CD4-positive, CD25-positive, alpha-beta regulatory T cell (primary cell): ENCODE measurements around the gene FMN2. TPM values are rescaled to one million over a fixed set of nuclear protein-coding genes. Genes with fewer than 3 reads are reported as not detected.
A peak's percentile ranks its signal among the peaks of the same experiment; 100 is the strongest.

ENCODE experiments used
- ATAC-seq, 2 donors: fragments of 150-1000 bp; cut with Tn5 transposase; one replicate each; pipeline ENCODE4 v1.10.0; 2021; ENCODE audit warnings: low read depth in 2 of 2, moderate number of reproducible peaks in 2 of 2, moderate library complexity in 1 of 2
- DNase-seq, 3 donors: peaks; one replicate each; pipeline versions ENCODE4 v3.0.0 to v3.0.0-alpha.2; 2012 to 2022; ENCODE audit warnings: mixed read lengths in 1 of 3
- H3K27ac ChIP-seq: one replicate; pipeline ENCODE4 v1.7.0; 2013; ENCODE audit warnings: mild to moderate bottlenecking, low read length; ENCODE audit not compliant: insufficient read depth, poor library complexity, severe bottlenecking
- H3K27me3 ChIP-seq: one replicate; pipeline ENCODE4 v1.7.0; 2013; ENCODE audit warnings: low read length; ENCODE audit not compliant: control insufficient read depth, insufficient read depth
- H3K36me3 ChIP-seq: one replicate; pipeline ENCODE4 v1.7.0; 2013; ENCODE audit warnings: mild to moderate bottlenecking, low read length, moderate library complexity; ENCODE audit not compliant: control insufficient read depth, insufficient read depth
- H3K4me1 ChIP-seq: 2 replicates; pipeline ENCODE4 v1.7.0; 2013; ENCODE audit warnings: mild to moderate bottlenecking, low read length; ENCODE audit not compliant: insufficient read depth, control insufficient read depth, poor library complexity, severe bottlenecking
- H3K4me3 ChIP-seq: one replicate; pipeline ENCODE4 v1.7.0; 2013; ENCODE audit warnings: low read depth, mild to moderate bottlenecking, low read length, moderate library complexity
- H3K9me3 ChIP-seq, 2 experiments: 1 replicate in 1 of 2; 2 replicates in 1 of 2; pipeline ENCODE4 v1.7.0; 2013; ENCODE audit warnings: low read length in 2 of 2, mild to moderate bottlenecking in 1 of 2, moderate library complexity in 1 of 2; ENCODE audit not compliant: control insufficient read depth in 2 of 2
- H3K27ac Mint-ChIP-seq, 3 donors: one replicate each; pipeline ENCODE4 v1.8.0; 2020 to 2022; ENCODE audit warnings: mild to moderate bottlenecking in 3 of 3, mixed read lengths in 3 of 3, moderate library complexity in 2 of 3
- H3K27me3 Mint-ChIP-seq: one replicate; pipeline ENCODE4 v1.8.0; 2022; ENCODE audit warnings: mild to moderate bottlenecking, mixed read lengths
- H3K36me3 Mint-ChIP-seq: one replicate; pipeline ENCODE4 v1.8.0; 2020; ENCODE audit warnings: mixed read lengths
- H3K4me1 Mint-ChIP-seq, 4 donors: one replicate each; pipeline ENCODE4 v1.8.0; 2020 to 2022; ENCODE audit warnings: mixed read lengths in 4 of 4, mild to moderate bottlenecking in 1 of 4
- H3K4me3 Mint-ChIP-seq, 4 donors: one replicate each; pipeline ENCODE4 v1.8.0; 2020 to 2022; ENCODE audit warnings: mild to moderate bottlenecking in 4 of 4, mixed read lengths in 4 of 4, moderate library complexity in 3 of 4
- H3K9me3 Mint-ChIP-seq, 7 donors: one replicate each; pipeline ENCODE4 v1.8.0; 2020 to 2022; ENCODE audit warnings: mixed read lengths in 7 of 7, mild to moderate bottlenecking in 3 of 7, moderate library complexity in 2 of 7
- polyA plus RNA-seq, 4 donors: library from polyadenylated mRNA; unstranded; fragments of 300-500 nt; fragmentation: Illumina TruSeq; gene quantifications; one replicate each; pipeline ENCODE4 v1.2.3, GENCODE V29; 2021
- total RNA-seq: library from RNA; stranded (reverse); gene quantifications from one replicate; pipeline ENCODE4 v1.2.3, GENCODE V29; 2022

FMN2 gene
- total and polyA plus RNA-seq, 5 donors from 2014 or later = not detected

DNA sequence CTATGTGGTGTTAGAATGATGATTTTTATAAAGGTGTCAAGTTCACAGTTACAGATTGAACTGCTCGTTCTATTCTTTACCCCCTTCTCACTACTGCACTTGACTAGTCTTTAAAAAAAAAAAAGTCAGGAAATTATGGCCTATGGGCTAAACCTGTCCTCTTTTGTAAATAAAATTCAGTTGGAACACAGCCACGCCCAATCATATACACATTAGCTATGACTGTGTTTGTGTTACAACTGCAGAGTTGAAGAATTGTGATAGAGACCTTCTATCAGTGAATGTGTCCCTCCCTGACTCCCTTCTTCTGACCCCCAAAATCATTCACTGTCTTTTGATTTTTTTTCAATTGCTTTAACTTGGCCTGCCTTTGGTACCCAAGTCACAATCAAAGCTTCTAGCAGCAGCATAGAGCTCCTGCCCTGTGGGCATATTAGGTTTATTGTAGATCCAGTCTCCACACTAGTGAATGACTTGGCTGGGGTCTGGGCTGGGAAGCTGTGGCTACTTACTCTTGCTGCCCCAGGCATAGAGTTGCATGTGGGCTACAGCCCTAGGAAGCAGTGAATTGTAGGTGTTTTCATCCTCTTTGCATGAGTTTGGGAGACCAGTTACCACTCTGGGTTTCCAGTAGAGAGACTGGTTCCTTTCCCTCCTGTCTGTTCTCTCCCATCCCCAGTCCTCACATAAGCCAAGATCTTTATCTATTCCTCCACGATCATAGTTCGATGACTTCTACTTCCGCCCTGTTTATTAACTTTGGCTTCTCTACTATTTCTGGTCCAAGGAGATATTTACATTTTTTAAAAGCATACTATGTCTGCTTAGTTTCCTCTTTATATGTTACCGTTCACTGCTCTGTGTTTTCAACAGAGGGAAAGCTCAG, 249.9 kb downstream of the FMN2 start:
- DNase-seq = no peak
- Mint-ChIP-seq H3K36me3 (no peaks in the 10 kb centered on the region), H3K4me3 (peak overlapping the region in 1 of 4 donors; percentile 16), H3K9me3 (peaks cover 0 to 19% (median 4%) of the 10 kb centered on the region in 7 donors), H3K27me3 (no peaks in the 10 kb centered on the region), H3K27ac (no peak overlapping the region), H3K4me1 (no peaks in the 10 kb centered on the region)
- no peaks in the 10 kb centered on the region for H3K27me3 ChIP-seq
- no peaks in the 10 kb centered on the region for H3K9me3 ChIP-seq
- H3K4me3 ChIP-seq = no peak overlapping the region
- no peaks in the 10 kb centered on the region for H3K36me3 ChIP-seq
- no peak for ATAC-seq
- no peak overlapping the region for H3K27ac ChIP-seq
- H3K4me1 ChIP-seq = no peaks in the 10 kb centered on the region

DNA sequence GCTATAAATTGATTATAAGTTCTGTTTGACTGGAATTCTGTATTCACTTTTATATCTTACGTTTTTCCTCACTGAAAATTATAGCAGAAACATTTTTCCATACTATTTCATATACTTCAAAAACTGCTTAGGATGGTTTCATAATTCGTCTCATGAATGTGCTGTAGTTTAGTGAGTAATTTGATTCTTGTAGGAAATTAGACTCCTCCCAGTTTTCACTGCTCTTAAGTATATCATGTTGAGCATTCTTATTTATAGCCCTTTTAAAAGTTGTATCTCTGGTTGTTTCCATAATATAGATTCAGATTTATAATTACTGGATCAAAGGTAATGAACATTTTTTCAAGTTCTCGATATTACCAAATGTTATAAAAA, 250.6 kb downstream of the FMN2 start:
- H3K4me1 Mint-ChIP-seq = no peaks in the 10 kb centered on the region
- ATAC-seq = no peak
- H3K27me3 ChIP-seq = no peaks in the 10 kb centered on the region
- no peaks in the 10 kb centered on the region for H3K36me3 ChIP-seq
- H3K36me3 Mint-ChIP-seq = no peaks in the 10 kb centered on the region
- no peak overlapping the region for H3K27ac Mint-ChIP-seq
- no peak for DNase-seq
- no peaks in the 10 kb centered on the region for H3K4me1 ChIP-seq
- no peak overlapping the region for H3K27ac ChIP-seq
- H3K9me3 Mint-ChIP-seq = peaks cover 0 to 18% (median 4%) of the 10 kb centered on the region in 7 donors
- H3K27me3 Mint-ChIP-seq = no peaks in the 10 kb centered on the region
- no peak overlapping the region for H3K4me3 Mint-ChIP-seq
- H3K9me3 ChIP-seq = no peaks in the 10 kb centered on the region
- H3K4me3 ChIP-seq = no peak overlapping the region

DNA sequence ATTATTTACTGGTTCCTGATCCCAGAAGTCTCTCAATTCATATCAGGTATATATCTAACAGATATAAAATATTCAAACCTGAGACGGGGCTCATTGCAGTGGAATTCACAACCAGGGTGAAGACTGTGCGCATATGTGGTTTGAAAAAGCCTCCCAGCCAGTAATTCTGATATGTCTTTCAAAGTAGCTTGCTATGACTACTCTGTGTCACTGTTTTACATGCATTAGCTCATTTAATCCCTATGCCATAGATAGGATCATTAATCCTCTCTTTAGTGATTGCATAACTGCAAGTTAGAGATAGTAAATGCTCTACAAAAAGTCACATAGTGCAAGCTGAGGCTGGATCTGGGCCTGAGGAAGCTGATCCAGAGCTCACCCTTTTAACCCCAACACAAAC, 251.4 kb downstream of the FMN2 start:
- H3K27me3 ChIP-seq = no peaks in the 10 kb centered on the region
- DNase-seq (no peak), ATAC-seq (no peak)
- H3K4me1 ChIP-seq = no peaks in the 10 kb centered on the region
- no peaks in the 10 kb centered on the region for H3K27me3 Mint-ChIP-seq
- no peaks in the 10 kb centered on the region for H3K36me3 ChIP-seq
- H3K4me1 Mint-ChIP-seq = no peaks in the 10 kb centered on the region
- H3K9me3 ChIP-seq = no peaks in the 10 kb centered on the region
- H3K27ac ChIP-seq = no peak overlapping the region
- H3K4me3 ChIP-seq = no peak overlapping the region
- peaks cover 2 to 18% (median 6%) of the 10 kb centered on the region in 7 donors for H3K9me3 Mint-ChIP-seq
- no peak overlapping the region for H3K27ac Mint-ChIP-seq
- H3K4me3 Mint-ChIP-seq = no peak overlapping the region
- no peaks in the 10 kb centered on the region for H3K36me3 Mint-ChIP-seq

DNA sequence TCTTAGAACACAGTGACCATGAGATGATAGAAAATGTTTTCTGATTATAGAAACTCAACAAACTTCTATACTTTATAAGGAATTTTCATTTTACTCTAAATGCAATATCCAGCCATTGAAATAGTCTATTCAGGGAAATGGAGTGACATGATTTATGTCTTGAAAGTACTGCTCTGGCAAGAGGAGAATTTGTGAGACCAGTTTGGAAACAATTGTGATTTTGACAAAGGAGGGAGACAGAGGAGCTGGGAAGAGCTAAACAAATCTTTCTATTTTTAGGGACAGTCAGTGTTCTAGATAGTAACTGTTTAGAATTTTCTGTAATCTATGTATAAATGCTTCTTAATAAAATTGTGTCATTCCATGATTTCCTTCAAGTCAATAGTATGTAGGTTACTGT, 252.3 kb downstream of the FMN2 start:
- ATAC-seq (no peak), DNase-seq (no peak)
- Mint-ChIP-seq H3K4me3 (no peak overlapping the region), H3K27ac (no peak overlapping the region), H3K36me3 (no peaks in the 10 kb centered on the region), H3K4me1 (no peaks in the 10 kb centered on the region), H3K9me3 (peaks cover 2 to 18% (median 6%) of the 10 kb centered on the region in 7 donors), H3K27me3 (no peaks in the 10 kb centered on the region)
- Histone ChIP-seq H3K36me3 (no peaks in the 10 kb centered on the region), H3K4me3 (no peak overlapping the region), H3K27ac (no peak overlapping the region), H3K4me1 (no peaks in the 10 kb centered on the region), H3K9me3 (no peaks in the 10 kb centered on the region), H3K27me3 (no peaks in the 10 kb centered on the region)

DNA sequence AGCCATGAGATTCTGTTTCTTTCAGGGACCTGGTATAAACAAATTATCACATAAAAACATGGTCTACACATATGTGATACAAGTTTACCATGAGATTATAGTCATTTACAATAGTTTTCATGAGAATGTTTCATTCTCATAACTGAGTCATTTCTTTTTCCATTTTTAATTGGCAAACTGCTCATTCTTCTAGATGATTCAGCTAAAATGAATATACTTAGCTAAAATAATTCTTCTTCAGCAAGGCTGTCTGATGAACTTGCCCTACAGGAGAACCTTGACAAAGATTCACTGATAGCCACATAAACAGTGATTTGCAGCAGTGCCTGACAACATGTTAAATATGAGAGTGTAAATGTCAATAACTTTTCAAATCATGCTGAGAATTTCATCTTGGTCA, 253.2 kb downstream of the FMN2 start:
- DNase-seq (no peak), ATAC-seq (no peak)
- Mint-ChIP-seq H3K9me3 (peaks cover 2 to 18% (median 6%) of the 10 kb centered on the region in 7 donors), H3K27ac (no peak overlapping the region), H3K4me3 (no peak overlapping the region), H3K36me3 (no peaks in the 10 kb centered on the region), H3K4me1 (no peaks in the 10 kb centered on the region), H3K27me3 (no peaks in the 10 kb centered on the region)
- Histone ChIP-seq H3K4me1 (no peaks in the 10 kb centered on the region), H3K27me3 (no peaks in the 10 kb centered on the region), H3K4me3 (no peak overlapping the region), H3K27ac (no peak overlapping the region), H3K9me3 (no peaks in the 10 kb centered on the region), H3K36me3 (no peaks in the 10 kb centered on the region)

DNA sequence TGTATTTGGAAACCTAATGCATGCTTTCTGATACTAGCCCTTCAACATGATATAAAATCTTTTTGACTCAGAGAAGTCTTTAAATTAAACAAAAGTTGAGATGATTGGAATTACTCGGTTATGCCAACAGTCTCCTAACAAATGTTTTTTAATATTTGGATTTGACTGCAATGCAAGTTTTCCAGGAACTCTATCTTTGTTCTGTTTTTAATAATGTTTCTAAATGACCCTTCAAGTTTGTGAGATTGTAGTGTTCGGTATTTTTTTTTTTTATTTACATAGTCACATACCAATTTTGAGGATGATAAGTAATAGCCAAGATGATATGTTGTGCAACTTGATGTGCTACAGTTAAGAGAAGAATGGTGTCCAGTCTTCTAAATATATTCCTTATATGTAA, 258.0 kb downstream of the FMN2 start:
- no peaks in the 10 kb centered on the region for H3K36me3 Mint-ChIP-seq
- peaks cover 0 to 24% (median 8%) of the 10 kb centered on the region in 7 donors for H3K9me3 Mint-ChIP-seq
- Histone ChIP-seq H3K4me1 (no peaks in the 10 kb centered on the region), H3K9me3 (peaks cover 0 to 3% of the 10 kb centered on the region in 2 experiments), H3K27ac (no peak overlapping the region), H3K36me3 (no peaks in the 10 kb centered on the region), H3K27me3 (no peaks in the 10 kb centered on the region), H3K4me3 (no peak overlapping the region)
- no peak overlapping the region for H3K27ac Mint-ChIP-seq
- no peaks in the 10 kb centered on the region for H3K27me3 Mint-ChIP-seq
- no peak for ATAC-seq
- DNase-seq = no peak
- no peak overlapping the region for H3K4me3 Mint-ChIP-seq
- H3K4me1 Mint-ChIP-seq = no peaks in the 10 kb centered on the region

DNA sequence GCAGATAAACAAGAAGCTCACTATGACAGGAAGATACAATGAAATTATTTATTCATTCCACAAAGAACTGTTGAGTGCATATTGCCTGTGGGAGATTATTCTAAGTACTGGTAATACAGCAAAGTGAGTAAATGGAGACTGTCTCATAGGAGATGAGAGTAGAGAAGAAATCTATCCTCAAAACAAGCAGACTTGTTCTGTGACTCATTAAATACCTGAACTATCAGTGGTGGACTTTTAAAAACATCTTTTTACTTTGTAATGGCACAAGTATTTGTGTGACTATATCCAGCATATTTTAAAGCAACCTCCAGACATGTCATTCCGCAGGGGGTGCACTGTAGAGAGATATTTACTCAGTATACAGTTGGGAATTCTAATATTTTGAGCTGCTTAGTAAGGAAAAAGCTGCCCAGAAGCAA, 259.2 kb downstream of the FMN2 start:
- DNase-seq (no peak), ATAC-seq (no peak)
- H3K27me3 Mint-ChIP-seq = no peaks in the 10 kb centered on the region
- H3K4me3 Mint-ChIP-seq = no peak overlapping the region
- H3K27ac Mint-ChIP-seq = no peak overlapping the region
- H3K36me3 ChIP-seq = no peaks in the 10 kb centered on the region
- no peaks in the 10 kb centered on the region for H3K4me1 Mint-ChIP-seq
- peaks cover 0 to 3% of the 10 kb centered on the region in 2 experiments for H3K9me3 ChIP-seq
- H3K4me1 ChIP-seq = no peaks in the 10 kb centered on the region
- H3K27me3 ChIP-seq = no peaks in the 10 kb centered on the region
- no peak overlapping the region for H3K4me3 ChIP-seq
- H3K27ac ChIP-seq = no peak overlapping the region
- H3K9me3 Mint-ChIP-seq = peaks cover 0 to 27% (median 8%) of the 10 kb centered on the region in 7 donors
- H3K36me3 Mint-ChIP-seq = no peaks in the 10 kb centered on the region

DNA sequence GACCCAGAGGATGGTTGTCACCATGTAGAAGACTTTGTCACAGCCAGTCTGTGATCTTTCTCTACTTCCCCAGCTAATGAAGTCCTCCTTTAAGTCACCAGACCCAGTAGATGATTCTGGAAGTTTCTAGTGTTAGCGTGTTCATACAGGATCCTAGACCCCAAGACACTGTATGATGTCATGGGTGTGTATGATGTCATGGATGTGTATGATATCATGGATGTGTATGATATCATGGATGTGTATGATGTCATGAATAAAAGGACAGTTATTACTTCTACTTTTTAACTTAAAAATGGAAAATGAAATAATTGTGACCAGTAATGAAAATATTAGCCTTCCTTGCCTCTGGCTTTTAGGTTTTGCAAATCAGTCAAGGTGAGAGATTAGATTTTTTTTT, 260.0 kb downstream of the FMN2 start:
- Mint-ChIP-seq H3K27me3 (no peaks in the 10 kb centered on the region), H3K36me3 (no peaks in the 10 kb centered on the region), H3K4me3 (no peak overlapping the region), H3K9me3 (peaks cover 0 to 27% (median 4%) of the 10 kb centered on the region in 7 donors), H3K4me1 (no peaks in the 10 kb centered on the region), H3K27ac (no peak overlapping the region)
- Histone ChIP-seq H3K27ac (no peak overlapping the region), H3K36me3 (no peaks in the 10 kb centered on the region), H3K27me3 (no peaks in the 10 kb centered on the region), H3K4me3 (no peak overlapping the region), H3K4me1 (no peaks in the 10 kb centered on the region), H3K9me3 (peaks cover 0 to 3% of the 10 kb centered on the region in 2 experiments)
- no peak for ATAC-seq
- no peak for DNase-seq
